Erythroblast (primary cell): ENCODE data around the gene SPAG17.

Experiments used
- DNase-seq, 2 experiments: peaks; one replicate each; lab custom pipeline; 2025; lab: John Stamatoyannopoulos, UW
- GATA1 ChIP-seq: IDR thresholded peaks from 2 replicates; pipeline ENCODE4 v1.6.1; 2011; ENCODE audit warnings: low read depth, mild to moderate bottlenecking, control low read depth, low read length, moderate library complexity
- POLR2A ChIP-seq: IDR thresholded peaks from 2 replicates; pipeline ENCODE4 v1.6.1; 2011; ENCODE audit warnings: mild to moderate bottlenecking, low read length

SPAG17 gene

DNA sequence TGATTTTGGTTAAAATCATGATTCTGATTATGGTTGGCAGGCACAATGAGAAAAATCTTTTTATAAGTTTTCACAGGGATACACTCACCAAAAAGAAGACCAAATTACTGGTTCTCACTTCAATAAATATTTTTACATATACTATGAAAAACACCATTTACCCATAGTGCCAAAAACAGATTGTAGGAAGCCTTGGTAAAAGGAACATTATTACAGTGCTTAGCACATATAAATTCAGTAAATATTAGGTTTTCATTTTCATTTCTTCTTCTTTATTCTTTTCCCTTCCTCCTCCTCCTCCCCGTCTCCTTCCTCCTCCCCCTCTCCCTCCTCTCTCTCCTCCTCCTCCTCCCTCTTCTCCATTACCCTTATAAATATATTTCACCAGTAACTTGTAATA lies 15.8 kb upstream of the SPAG17 start:
- TF ChIP-seq GATA1 (no peak), POLR2A (no peak)
- no peak for DNase-seq

DNA sequence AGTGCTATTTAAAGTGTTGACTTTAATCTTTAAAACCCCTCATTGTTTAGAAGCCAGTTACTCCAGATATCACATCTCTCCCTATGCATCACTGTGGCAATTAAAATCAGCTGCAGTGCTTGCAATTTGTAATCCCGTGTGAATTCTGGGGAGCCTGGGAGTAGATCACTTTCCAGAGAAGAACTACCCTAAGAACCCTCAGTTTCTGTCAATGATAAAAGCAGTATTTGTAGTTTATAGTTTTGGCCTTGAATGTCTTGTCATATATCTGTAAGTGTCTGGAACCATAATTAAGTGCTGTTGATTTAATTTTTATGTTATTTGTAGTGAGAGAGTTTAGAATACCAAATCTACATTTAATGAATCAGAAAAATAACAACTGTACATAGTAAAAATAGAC lies 5.5 kb upstream of the SPAG17 start:
- DNase-seq, result no peak
- TF ChIP-seq POLR2A, result no peak

DNA sequence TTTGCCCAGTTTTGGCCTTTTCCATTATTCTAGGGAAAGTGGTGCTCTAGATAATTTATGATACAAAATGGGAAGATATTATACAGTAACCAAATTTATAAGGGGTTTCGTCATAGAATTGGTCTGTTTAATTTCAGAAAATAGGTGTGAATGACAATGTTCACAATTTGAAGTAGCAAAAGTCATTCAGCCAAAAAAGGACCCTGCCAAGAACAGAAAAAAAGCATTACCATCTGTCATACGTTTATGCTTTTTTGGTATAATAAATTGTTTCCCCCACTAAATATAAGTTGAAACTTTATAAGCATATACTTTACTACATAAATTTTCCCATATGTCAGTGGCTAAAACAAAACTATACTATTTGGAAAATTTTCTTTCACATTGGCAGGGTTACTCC lies 4.5 kb upstream of the SPAG17 start:
- no peak for DNase-seq
- TF ChIP-seq GATA1 (no peak), POLR2A (no peak)

DNA sequence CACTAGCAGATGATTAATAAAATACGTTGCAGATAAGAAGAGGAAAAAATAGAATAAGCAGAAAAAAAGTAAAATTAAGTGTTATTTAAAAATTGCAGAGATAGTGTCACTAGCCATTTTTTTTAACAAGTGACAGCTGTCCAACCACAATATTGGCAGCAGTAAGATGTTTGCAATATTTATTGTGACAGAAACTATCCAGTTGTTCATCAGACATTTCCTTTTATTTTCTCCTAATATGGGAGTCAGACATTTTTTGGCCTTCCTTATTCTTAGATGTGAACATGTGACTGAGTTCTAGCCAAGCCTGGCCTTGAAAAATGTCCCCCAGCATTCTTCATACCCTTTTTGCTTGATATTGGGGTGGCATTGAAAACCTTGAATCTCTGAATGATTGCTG lies 3.4 kb upstream of the SPAG17 start:
- no peak for DNase-seq
- TF ChIP-seq POLR2A (no peak), GATA1 (no peak)

DNA sequence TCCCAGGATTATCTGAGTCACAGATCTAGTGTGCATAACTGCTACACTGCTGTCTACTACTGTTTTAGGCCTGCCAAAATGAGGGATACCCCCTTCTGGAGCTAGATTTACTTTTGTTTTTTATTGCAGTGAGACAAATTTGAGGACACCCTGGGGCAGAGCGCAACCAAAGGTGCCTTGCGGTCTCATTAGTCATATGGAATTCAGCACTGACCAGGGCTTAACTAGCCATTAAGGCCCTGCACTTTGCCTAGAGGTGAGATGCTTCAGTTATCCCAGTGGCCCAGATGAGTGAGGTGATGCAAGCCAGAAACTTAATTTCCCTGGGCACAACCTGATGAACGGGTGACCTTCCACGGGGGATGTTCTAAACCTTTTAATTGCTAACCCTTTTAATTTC lies 998 bp upstream of the SPAG17 start:
- TF ChIP-seq POLR2A (no peak), GATA1 (no peak)
- DNase-seq, result peak; percentile 18 to 20

DNA sequence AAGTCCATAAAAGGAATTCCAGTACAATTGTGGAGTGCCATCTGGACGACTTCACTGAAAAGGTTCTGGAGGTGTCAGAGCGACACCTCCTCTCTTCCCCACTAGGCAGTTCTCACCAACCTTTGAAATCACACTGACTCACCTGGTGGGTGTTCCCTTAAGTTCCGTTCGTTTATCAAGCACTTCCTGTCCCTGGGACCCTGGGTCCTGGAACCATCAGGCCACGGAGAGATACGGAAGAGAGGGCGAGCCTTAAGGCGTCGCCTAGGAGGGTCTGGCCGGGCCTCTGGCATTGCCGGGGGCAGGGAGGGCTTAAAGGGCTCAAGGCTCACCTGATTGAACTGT lies 317 bp downstream of the SPAG17 start:
- DNase-seq, result peak; percentile 54 to 58
- TF ChIP-seq POLR2A (no peak), GATA1 (no peak)

DNA sequence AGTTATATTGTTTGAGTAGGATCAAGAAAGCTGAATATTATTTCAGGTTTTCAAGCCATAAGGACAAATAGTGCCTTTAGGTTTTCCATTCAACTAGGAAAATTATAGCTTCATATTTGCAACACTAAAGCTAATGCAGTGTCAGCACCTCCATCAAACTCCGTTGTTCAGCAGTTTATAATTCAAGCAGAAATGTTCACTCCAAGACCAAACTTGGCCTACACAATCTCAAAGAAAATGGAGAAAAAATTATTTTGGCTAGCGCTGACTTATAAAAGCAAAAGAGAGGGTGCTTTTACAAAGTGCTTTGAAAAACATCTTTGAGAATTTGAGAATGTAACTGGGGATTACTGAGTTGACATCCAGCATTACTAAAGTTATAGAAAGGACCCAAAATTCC lies 1.4 kb downstream of the SPAG17 start:
- TF ChIP-seq GATA1 (no peak), POLR2A (no peak)
- DNase-seq, result no peak

DNA sequence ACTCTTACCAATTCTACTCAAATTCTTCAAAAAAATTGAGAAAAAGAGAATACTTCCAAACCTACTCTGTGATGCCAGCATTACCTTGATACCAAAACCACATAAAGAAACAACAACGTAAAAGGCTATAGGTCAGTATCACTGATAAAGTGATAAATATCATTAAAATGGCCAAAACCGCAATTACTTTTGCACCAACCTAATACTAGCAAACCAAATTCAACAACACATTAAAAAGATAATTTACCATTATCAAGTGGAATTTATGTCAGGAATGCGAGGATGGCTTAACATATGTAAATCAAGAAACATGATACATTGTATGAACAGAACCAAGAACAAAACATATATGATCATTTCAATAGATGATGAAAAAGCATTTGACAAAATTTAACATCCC lies 7.0 kb downstream of the SPAG17 start:
- no peak for TF ChIP-seq GATA1
- no peak for TF ChIP-seq POLR2A

DNA sequence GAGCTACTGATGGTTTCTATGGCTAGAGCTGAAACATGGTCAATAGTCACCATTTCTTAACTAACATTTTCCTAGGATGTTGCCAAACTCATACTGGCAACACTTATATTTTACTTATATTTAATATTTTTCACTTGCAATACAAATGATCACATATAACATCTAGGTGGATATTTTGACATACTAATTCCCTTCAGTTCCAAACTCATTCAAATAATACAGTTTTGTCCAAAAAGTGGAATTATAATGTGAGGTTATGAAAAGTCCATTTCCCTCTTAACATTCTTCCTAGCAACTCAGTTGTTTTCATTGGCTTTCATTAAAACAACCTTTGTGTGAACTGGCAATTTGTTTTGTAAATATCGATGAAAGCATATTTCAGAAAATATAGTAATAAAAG lies 16.0 kb downstream of the SPAG17 start:
- DNase-seq, result no peak
- no peak for TF ChIP-seq GATA1
- TF ChIP-seq POLR2A, result no peak

More for the DNA sequence above, 7.0 kb downstream of the SPAG17 start:
- DNase-seq, result no peak

DNA sequence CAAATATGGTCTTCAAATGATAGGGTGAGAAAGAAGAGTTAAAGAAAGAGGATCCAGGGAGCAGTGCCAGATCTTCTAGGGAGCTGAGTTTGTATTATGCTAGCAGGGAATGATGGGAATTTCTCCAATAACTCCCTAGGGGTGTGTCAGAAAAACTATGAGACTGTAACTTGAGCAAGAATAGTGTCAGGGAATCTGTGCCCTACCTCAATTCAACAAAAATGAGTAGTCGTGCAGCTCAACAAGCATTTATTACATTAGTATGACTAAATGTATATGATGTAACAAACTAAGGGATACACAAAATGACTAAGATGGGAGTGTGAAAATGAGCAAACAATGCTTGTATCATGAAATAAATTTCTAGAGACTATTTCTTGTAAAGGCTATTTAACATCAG lies 24.2 kb downstream of the SPAG17 start:
- TF ChIP-seq GATA1 (no peak), POLR2A (no peak)
- DNase-seq, result no peak

DNA sequence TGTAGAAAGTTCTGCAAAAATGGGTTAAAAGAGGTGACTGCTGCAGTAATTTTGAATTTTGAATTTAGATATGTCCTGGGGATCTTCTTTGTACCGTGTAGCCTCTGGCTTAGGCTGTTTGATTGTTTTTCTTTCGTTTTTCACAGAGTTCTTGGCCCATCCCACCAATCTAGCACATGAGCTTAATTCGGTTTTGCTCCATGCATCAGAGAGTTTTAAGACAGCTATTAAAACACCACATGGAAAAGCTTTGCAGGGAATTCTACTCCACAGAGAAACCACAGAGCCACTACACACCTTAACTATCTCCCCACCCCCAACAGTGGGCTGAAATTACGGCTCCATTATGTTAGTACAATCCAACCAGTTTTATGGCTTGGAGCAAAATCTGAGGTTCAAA lies 25.5 kb downstream of the SPAG17 start:
- TF ChIP-seq POLR2A, result no peak
- no peak for TF ChIP-seq GATA1
- DNase-seq, result no peak

DNA sequence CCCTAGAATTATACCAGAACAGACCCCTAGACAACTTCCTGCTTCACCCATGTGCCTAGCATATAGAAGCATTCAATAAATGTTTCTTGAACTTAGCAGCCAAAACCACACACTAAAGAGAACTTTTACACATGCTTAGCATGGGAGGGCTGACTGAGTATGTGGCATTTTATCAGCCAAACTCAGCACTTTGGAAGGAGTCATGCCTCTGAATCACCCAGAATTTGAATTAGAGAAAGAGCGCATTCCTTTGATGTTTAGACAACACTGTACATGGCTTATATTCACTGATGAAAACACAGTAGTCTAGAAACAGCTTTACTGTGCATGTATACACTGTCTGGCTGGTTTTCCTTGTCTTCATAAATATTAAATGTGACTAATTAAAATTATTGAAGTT lies 26.1 kb downstream of the SPAG17 start:
- TF ChIP-seq POLR2A (no peak), GATA1 (no peak)
- no peak for DNase-seq

DNA sequence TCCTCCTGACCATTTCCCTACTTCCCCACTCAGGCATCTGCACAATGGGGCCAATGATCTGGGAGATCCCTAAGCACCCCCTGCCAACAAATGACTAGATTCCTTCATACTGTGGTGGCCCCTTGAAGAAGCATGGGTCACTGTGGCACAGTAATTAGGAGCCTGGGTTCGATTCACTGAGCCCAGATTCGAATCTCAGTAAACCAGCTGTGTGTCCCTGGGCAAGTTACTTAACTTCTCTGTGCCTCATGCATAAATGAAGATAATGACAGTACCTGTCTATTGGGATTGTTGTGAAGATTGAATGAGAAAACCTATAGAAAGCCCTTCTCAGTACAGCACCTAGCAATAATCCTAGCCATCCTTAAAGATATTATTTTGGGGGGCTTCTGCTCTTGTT lies 27.5 kb downstream of the SPAG17 start:
- TF ChIP-seq POLR2A (no peak), GATA1 (no peak)

DNA sequence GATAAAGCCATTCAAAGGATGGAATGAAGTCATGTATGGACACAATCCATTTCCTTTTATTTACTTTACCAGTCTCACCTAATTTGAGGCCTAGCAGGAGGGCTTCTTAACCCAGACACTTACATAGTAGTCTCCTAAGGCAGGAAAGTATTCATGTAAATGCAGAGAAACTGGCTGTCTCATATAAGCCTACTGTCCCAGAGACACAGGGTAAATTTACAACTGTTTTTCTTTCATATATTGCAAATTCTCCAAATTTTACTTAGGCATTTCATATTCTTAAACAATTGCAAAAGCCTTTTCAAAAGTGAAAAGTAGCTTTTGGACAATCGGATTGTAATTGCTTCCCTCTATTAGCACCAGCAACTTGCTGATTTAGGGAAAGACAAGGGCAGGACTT lies 29.9 kb downstream of the SPAG17 start:
- no peak for DNase-seq
- TF ChIP-seq POLR2A (no peak), GATA1 (no peak)

More for the DNA sequence above, 27.5 kb downstream of the SPAG17 start:
- no peak for DNase-seq

DNA sequence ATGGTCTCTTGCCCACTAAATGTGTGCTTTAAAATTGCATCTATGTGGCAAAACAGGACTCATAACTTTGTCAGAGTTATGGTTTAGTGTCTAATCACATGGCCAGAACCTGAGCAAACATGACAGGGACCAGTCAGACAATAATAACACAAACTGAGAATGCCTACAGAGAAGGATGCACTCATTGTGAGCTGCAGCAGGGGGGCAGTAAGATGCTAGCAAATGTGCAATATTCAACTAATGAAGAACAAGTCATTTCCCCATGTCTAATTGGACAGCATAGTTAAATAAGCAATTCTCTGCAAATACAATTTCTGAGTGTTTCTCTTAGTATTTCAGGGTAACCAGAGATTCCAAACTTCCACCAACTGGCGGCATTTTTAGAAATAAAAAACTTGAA lies 30.8 kb downstream of the SPAG17 start:
- peak; percentile 4 to 8 for DNase-seq

DNA sequence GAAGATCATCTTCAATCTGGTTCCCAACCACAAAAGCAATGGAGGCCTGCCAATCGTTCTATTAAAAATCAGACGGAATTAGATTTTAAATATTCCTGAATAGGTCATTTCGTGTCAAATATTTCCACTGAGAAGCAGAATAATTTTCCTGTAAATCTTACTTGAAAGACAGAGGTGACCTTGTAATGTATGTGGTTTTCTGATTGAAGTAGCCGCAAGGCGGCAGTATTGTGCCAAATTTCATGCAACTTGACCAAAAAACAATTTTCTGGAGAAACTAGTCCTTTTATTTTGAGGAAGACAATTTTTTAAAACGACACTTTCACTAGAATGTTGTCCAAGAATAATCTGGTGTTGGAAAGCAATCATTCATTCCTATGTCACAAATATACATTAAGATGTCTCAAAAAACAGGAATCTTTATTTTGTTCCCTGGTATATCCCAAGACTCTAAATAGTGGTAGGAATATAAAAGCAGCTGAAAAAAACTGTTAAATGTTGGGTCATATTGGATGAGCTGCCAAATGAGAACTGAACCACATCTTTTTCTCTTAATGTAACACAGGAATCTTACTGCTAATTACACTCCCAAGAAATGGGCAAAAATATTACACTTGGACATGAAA lies 33.6 kb downstream of the SPAG17 start:
- peak; percentile 54 to 71 for DNase-seq
- TF ChIP-seq GATA1 (no peak), POLR2A (no peak)

More for the DNA sequence above, 30.8 kb downstream of the SPAG17 start:
- TF ChIP-seq POLR2A (no peak), GATA1 (no peak)
